AG09319 (cell line): ENCODE results near the gene ADAM29.
"Not testable (repeated sequence)": the region's sequence is repeated elsewhere in the genome, so short reads cannot be mapped to it uniquely, and the experiment has no call there.

Source experiments
- DNase-seq: peaks from one replicate; pipeline ENCODE4 v3.0.0-alpha.2; 2010; ENCODE audit warnings: low read depth; ENCODE audit errors: extremely low read depth
- TF ChIP-seq, protein P1 (sequence below): IDR thresholded peaks from 2 replicates; pipeline ENCODE4 v1.5.1; 2011; ENCODE audit warnings: low read depth, mild to moderate bottlenecking, inconsistent platforms, low read length, moderate library complexity

ADAM29 gene

DNA sequence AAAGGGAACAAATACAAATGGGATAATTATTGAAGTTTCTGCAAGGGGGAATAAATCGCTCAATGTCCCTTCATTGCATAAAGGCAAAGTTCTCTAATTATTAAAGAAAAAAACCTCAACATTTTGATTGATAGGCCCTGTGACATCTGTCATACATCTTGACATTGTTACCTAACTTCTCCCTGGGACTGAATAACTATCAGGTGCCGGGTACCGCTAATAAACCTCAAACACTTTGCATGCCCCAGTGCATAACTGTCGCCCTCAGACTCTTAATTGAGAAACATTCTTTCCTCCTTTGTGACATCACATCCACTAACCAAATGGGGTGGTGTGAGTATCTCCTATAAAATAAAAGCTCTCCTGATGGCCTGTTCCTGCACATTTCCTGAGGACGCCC is at the start of gene ADAM29:
Gene ADAM29, plus strand, starts transcription at position 301 of the 400 bp plus-strand sequence. CDS start 57,168 bp downstream, outside the sequence.
- TF ChIP-seq, protein P1, sequence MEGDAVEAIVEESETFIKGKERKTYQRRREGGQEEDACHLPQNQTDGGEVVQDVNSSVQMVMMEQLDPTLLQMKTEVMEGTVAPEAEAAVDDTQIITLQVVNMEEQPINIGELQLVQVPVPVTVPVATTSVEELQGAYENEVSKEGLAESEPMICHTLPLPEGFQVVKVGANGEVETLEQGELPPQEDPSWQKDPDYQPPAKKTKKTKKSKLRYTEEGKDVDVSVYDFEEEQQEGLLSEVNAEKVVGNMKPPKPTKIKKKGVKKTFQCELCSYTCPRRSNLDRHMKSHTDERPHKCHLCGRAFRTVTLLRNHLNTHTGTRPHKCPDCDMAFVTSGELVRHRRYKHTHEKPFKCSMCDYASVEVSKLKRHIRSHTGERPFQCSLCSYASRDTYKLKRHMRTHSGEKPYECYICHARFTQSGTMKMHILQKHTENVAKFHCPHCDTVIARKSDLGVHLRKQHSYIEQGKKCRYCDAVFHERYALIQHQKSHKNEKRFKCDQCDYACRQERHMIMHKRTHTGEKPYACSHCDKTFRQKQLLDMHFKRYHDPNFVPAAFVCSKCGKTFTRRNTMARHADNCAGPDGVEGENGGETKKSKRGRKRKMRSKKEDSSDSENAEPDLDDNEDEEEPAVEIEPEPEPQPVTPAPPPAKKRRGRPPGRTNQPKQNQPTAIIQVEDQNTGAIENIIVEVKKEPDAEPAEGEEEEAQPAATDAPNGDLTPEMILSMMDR: no peak
- no peak for DNase-seq

DNA sequence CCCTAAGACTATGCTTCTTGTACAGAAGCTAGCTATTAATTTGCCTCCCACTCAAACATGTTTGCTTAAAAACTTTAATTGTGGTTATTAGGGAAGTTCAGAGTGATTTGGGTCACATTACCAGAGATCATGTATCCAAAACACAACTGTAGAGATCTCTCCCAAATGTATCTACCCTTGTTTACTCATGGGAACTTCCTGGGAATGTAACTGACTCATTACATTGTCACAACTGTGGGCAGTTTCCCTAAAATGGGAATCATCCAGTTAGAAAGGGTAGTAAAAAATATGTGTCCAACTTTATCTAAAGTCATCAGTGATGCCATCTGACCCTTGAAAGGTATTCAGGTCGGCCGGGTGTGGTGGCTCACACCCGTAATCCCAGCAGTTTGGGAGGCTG is 48.8 kb upstream of the ADAM29 start:
- DNase-seq: no peak
- TF ChIP-seq, protein P1: no peak

GRCh38 chr4:174870311-174870710 is 47.8 kb upstream of the ADAM29 start:
- no peak for DNase-seq
- TF ChIP-seq, protein P1: no peak

- TF ChIP-seq, protein P1: no peak
- no peak for DNase-seq
Observed at GRCh38 chr4:174871407-174871806, 46.8 kb upstream of the ADAM29 start.

DNA sequence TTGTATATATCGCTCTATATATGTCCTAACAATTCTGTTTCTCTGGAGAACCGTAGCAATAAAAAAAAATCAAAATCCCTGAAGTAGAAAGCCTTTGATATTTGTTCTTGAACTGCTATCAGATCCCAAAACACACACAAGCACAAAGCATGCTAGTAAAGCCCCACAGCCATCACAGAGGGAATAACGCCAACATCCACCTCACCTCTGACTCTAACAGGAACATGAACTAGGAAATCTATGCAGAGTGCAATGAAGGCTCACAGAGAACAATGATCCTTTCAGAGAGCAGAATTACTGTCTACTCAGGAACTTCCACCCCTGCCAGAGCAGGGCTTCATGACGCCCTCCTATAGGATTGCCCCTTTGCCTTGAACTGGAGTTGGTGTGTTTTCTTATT is 45.0 kb upstream of the ADAM29 start:
- DNase-seq: not testable (repeated sequence)

GRCh38 chr4:174873931-174874330 is 44.2 kb upstream of the ADAM29 start:
- TF ChIP-seq, protein P1: no peak; the same call in 1 of the 2 replicates
- DNase-seq: no peak

DNA sequence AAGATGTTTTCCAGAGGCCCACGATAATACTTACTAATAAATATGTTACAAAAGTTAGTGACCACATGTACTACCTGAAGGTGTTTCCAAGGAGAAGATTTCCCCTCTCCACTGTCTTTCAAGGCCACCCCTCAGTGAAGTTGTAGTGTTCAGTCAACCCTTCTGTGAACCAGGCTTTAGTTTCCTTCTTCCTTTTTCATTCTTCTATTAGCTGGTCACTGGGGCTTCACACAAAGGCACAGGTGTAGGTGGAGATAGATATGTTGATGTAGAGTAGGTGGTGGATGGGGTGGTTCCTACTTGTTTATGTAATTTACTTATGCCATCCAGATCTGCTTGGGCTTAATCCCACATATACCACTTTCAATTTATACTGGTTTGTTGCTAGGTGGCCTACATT is 43.3 kb upstream of the ADAM29 start:
- DNase-seq: no peak
- TF ChIP-seq, protein P1: no peak

DNA sequence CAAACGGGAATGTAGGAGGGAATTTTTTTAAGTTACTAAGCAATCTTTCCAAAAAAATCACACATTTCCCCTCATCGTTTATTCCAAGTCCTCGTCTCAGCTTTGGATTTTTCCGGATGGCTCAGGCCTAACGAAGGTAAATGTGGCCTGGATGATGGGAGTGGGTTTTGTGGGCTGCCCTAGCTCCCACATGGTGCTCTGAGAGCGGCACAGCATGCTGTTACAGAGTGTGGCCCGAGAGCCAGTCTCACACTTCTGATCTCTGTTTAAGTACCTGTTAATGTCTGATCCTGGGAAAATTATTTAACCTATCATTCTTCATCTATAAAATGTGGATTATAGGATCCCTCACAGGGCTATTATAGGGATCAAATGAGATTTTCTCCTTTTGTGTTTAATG is 38.2 kb upstream of the ADAM29 start:
- DNase-seq: no peak
- TF ChIP-seq, protein P1: no peak
